MM.1S (cell line): ENCODE data around the gene ELMO1.

Experiments
- DNase-seq: peaks from one replicate; pipeline ENCODE4 v3.0.0-alpha.2; 2015
- H2AFZ ChIP-seq: fragments of 300-600 bp; sonication (generic); 2 replicates; pipeline ENCODE4 v1.6.0; 2016; ENCODE audit warnings: antibody characterized with exemption, low read length
- H3F3A ChIP-seq: fragments of 300-600 bp; sonication (generic); 2 replicates; pipeline ENCODE4 v1.6.1; 2016; ENCODE audit warnings: mild to moderate bottlenecking, antibody characterized with exemption, low read length, moderate library complexity, mixed read lengths; ENCODE audit not compliant: insufficient read depth
- H3K27ac ChIP-seq: fragments of 300-600 bp; sonication (generic); 2 replicates; pipeline ENCODE4 v1.5.1; 2016; ENCODE audit warnings: mild to moderate bottlenecking, low read length
- H3K27me3 ChIP-seq: fragments of 300-600 bp; sonication (generic); replicated peaks from 2 replicates; pipeline ENCODE4 v1.6.0; 2016; ENCODE audit warnings: low read length; ENCODE audit not compliant: insufficient read depth
- H3K36me3 ChIP-seq: fragments of 300-600 bp; sonication (generic); replicated peaks from 2 replicates; pipeline ENCODE4 v1.6.1; 2016; ENCODE audit warnings: mild to moderate bottlenecking, low read length, mixed read lengths; ENCODE audit not compliant: insufficient read depth
- H3K4me1 ChIP-seq: fragments of 300-600 bp; sonication (generic); 2 replicates; pipeline ENCODE4 v1.6.1; 2016; ENCODE audit warnings: low read length, mixed read lengths
- H3K4me2 ChIP-seq: fragments of 300-600 bp; sonication (generic); 2 replicates; pipeline ENCODE4 v1.6.0; 2016; ENCODE audit warnings: low read depth, low read length
- H3K4me3 ChIP-seq: fragments of 300-600 bp; sonication (generic); 2 replicates; pipeline ENCODE4 v1.5.1; 2016; ENCODE audit warnings: low read length, mixed read lengths
- H3K79me2 ChIP-seq: fragments of 300-600 bp; sonication (generic); 2 replicates; pipeline ENCODE4 v1.6.1; 2016; ENCODE audit warnings: mixed run types, low read length, mixed read lengths
- H3K9ac ChIP-seq: fragments of 300-600 bp; sonication (generic); 2 replicates; pipeline ENCODE4 v1.6.1; 2016; ENCODE audit warnings: low read length, mixed read lengths
- H3K9me2 ChIP-seq: fragments of 300-600 bp; sonication (generic); replicated peaks from 2 replicates; pipeline ENCODE4 v1.6.1; 2016; ENCODE audit warnings: mild to moderate bottlenecking, low read length, mixed read lengths; ENCODE audit not compliant: insufficient read depth
- H3K9me3 ChIP-seq: fragments of 300-600 bp; sonication (generic); replicated peaks from 2 replicates; pipeline ENCODE4 v1.6.1; 2016; ENCODE audit warnings: mild to moderate bottlenecking, low read length, mixed read lengths; ENCODE audit not compliant: insufficient read depth
- H4K20me1 ChIP-seq: fragments of 300-600 bp; sonication (generic); 2 replicates; pipeline ENCODE4 v1.6.1; 2016; ENCODE audit warnings: mild to moderate bottlenecking, low read length, moderate library complexity, mixed read lengths; ENCODE audit not compliant: insufficient read depth
- EZH2 ChIP-seq: fragments of 300-600 bp; sonication (generic); optimal IDR thresholded peaks from 2 replicates; pipeline ENCODE3; 2017; ENCODE audit warnings: low read depth, mild to moderate bottlenecking, antibody characterized with exemption, low read length, mixed read lengths
- EZH2phosphoT487 ChIP-seq: fragments of 300-600 bp; sonication (generic); IDR thresholded peaks from 2 replicates; pipeline ENCODE4 v1.6.1; 2018; ENCODE audit warnings: antibody characterized with exemption, low read length
- TF ChIP-seq, protein P1 (sequence below): fragments of 300-600 bp; sonication (generic); IDR thresholded peaks from 2 replicates; pipeline ENCODE4 v1.5.1; 2016; ENCODE audit warnings: antibody characterized with exemption, low read length, mixed read lengths

ELMO1 gene

DNA sequence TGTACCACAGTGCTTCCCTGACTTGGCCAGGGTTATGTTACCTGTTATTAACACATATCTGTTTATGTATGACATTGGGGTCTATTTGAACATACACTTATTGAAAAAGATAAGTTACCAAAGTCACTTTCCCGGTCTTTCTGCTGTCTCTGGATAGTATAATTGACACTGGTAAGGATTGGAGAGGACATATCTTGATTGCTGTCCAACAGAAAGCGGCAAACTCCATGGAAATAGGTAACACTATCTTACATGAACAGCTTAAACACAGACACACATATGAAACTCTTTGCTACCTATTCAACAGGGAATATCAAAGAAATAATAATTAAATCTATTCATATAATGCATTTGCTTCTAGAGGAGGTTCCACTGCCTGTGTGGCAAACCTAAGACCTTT is 441.9 kb downstream of the ELMO1 start:
- no peak for DNase-seq
- Histone ChIP-seq H3K4me1 (no peaks in the 10 kb centered on the region), H3F3A (no peaks in the 10 kb centered on the region), H3K79me2 (peaks cover 12% of the 10 kb centered on the region), H3K4me3 (no peak overlapping the region), H3K9me3 (no peaks in the 10 kb centered on the region), H3K9me2 (no peaks in the 10 kb centered on the region), H3K4me2 (no peak overlapping the region), H4K20me1 (no peaks in the 10 kb centered on the region), H3K9ac (no peak overlapping the region), H3K27ac (no peak overlapping the region), H3K27me3 (no peaks in the 10 kb centered on the region), H2AFZ (no peak overlapping the region), H3K36me3 (peaks cover 7% of the 10 kb centered on the region; the same call in 1 of the 2 replicates)
- TF ChIP-seq, protein P1, sequence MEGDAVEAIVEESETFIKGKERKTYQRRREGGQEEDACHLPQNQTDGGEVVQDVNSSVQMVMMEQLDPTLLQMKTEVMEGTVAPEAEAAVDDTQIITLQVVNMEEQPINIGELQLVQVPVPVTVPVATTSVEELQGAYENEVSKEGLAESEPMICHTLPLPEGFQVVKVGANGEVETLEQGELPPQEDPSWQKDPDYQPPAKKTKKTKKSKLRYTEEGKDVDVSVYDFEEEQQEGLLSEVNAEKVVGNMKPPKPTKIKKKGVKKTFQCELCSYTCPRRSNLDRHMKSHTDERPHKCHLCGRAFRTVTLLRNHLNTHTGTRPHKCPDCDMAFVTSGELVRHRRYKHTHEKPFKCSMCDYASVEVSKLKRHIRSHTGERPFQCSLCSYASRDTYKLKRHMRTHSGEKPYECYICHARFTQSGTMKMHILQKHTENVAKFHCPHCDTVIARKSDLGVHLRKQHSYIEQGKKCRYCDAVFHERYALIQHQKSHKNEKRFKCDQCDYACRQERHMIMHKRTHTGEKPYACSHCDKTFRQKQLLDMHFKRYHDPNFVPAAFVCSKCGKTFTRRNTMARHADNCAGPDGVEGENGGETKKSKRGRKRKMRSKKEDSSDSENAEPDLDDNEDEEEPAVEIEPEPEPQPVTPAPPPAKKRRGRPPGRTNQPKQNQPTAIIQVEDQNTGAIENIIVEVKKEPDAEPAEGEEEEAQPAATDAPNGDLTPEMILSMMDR = no peak
- TF ChIP-seq EZH2 (no peak), EZH2phosphoT487 (no peak)

DNA sequence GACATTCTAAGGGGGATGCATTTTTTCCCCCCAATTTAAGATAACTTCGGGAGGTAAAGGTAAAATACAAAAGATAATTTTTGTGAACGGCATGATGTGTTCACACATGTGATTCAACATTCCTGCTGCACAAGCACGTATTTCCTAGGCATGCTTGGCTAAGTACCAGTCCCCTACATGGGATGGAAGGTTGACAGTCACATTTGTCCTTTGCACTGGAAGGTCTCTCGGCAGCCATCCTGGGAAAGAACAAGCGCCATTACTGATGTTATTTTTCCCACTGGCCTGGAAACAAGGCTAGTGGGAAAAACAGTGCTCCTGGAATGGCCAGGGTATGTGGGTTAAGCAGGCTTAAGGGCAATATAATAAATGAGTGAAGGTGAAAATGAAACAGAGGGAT is 448.2 kb downstream of the ELMO1 start:
- Histone ChIP-seq H3F3A (no peaks in the 10 kb centered on the region), H3K4me2 (no peak overlapping the region), H3K79me2 (peaks cover 22% of the 10 kb centered on the region), H3K27ac (no peak overlapping the region), H3K4me3 (no peak overlapping the region), H3K9me3 (no peaks in the 10 kb centered on the region), H3K9me2 (no peaks in the 10 kb centered on the region), H4K20me1 (no peaks in the 10 kb centered on the region), H3K27me3 (no peaks in the 10 kb centered on the region), H3K4me1 (no peaks in the 10 kb centered on the region), H2AFZ (no peak overlapping the region), H3K36me3 (peaks cover 4% of the 10 kb centered on the region; the same call in 1 of the 2 replicates), H3K9ac (no peak overlapping the region)
- DNase-seq = no peak
- TF ChIP-seq EZH2phosphoT487 (no peak), EZH2 (no peak)
- TF ChIP-seq, protein P1 = no peak

DNA sequence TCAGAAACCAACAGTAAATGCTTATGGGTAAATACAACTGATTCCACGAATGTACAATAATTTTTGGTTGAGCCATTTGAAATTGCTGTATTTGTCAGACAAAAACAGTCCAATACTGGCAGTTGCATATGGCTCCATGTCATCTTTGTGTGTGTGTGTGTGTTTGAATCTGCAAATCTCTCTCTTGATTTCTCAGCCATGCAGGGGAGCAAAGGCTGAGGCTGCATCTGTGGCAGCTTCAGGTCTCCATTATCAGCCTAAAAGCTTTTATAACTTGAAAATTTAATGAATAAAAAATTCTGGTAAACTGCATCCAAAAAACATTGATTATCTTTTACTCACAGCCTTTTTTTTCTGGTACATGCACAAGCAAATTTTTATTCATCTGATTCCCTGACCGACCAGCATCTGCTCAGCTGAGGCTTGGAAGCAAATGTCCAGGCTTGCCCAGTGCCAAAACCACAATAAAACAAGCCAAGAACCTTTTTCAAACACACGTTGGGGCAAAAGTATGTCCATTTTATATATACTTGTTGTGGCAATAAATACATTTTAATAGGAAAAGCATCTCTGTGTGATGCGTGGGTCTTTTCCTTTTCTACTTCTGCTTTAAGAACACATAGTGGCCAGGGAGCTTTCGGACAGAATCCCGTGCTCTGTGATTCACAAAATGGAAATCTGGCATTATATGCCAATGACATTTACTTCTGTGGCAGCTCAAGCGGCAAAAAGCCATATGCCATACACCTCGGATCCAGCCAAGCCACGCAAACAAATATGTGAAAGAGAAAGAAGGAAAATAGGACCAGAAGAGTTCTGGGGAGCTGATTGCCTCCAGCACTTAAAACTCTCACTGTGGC is 448.8 kb downstream of the ELMO1 start:
- TF ChIP-seq EZH2 (no peak), EZH2phosphoT487 (no peak)
- TF ChIP-seq, protein P1 = no peak
- no peak overlapping the region for H3K4me3 ChIP-seq
- H4K20me1 ChIP-seq = no peaks in the 10 kb centered on the region
- no peak overlapping the region for H2AFZ ChIP-seq
- no peaks in the 10 kb centered on the region for H3K9me3 ChIP-seq
- H3F3A ChIP-seq = no peaks in the 10 kb centered on the region
- H3K4me1 ChIP-seq = no peaks in the 10 kb centered on the region
- DNase-seq = no peak
- no peak overlapping the region for H3K27ac ChIP-seq
- no peaks in the 10 kb centered on the region for H3K9me2 ChIP-seq
- H3K79me2 ChIP-seq = peaks cover 22% of the 10 kb centered on the region
- H3K9ac ChIP-seq = no peak overlapping the region
- H3K36me3 ChIP-seq = peaks cover 4% of the 10 kb centered on the region; the same call in 1 of the 2 replicates
- H3K4me2 ChIP-seq = no peak overlapping the region
- no peaks in the 10 kb centered on the region for H3K27me3 ChIP-seq
